ENCODE results near the gene PLA2G4C. TPM values are rescaled to one million over a fixed set of nuclear protein-coding genes. Genes with fewer than 3 reads are reported as not detected.

The PLA2G4C gene
- total RNA-seq, 2 experiments from 2014 or later = 4.3 to 5.3 TPM

DNA sequence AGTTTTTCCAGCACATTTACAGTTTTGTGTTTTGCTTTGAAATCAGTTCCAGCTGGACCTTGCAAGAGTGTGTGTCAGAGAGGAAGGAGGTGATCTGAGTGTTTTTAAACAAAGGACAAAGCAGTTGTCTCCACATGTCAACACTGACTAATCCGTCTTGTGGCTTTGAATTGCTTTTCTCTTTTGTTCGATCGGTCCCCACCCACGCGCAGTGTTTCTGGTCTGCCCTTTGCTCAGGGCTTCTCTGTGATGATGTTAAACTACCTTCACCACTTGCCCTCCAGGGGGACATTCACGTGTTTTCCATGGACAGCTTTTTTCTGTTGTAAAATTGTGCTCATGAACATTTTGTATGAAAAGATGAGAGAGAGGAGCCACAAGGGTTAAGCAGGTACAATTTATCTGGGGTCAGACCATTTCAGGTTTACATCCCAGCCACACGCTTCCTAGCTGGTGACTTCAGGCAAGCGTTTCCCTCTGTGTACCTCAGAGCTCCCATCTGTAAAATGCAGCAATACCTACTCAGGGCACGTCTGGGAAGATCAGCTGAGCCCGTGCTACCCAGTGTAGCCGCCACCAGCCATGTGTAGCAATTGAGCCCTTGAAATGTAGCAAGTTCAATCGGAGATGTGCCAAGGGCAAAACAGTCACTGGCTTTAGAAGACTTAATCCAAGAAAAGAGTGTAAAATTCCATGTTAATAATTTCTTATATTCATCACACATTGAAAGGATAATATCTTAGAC is 13.5 kb upstream of the PLA2G4C start:
- POLR2A ChIA-PET = no interaction called here
- no peak for DNase-seq
- Mint-ChIP-seq H3K4me3 (no peak overlapping the region), H3K9me3 (no peaks in the 10 kb centered on the region), H3K27ac (no peak overlapping the region), H3K4me1 (peaks cover 14% of the 10 kb centered on the region), H3K36me3 (ENCODE audit: low read depth) (peaks cover 56% of the 10 kb centered on the region), H3K27me3 (no peaks in the 10 kb centered on the region)
- CTCF ChIA-PET = no interaction called here

DNA sequence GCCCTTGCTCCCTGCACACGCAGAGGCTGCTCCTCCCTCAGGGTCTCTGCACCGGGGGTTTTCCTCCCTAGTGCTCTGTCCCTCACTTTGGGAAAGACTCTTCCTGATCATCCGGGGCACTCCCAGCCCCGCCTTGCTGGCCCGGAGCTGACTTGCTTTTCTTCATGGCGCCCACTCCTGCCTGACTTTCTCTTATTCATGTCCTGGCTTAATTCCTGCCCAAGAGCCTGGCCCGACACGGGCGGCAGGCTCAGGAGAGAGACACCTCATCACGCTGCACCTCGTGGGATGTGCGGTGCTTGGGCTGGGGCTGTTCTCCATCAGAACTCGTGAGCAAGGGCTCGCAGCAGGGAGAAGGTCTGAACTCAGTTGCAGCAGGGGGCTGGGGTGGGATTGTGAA is 11.8 kb upstream of the PLA2G4C start:
- no peaks in the 10 kb centered on the region for H3K27me3 Mint-ChIP-seq
- H3K4me1 Mint-ChIP-seq = peaks cover 23% of the 10 kb centered on the region
- ChIA-PET CTCF (interaction anchor here (1.4 kb wide), 1 partner anchor 12 kb away, joined by 7 read pairs; the partner anchor contains the start of gene PLA2G4C), POLR2A (no interaction called here)
- peak overlapping the region; percentile 71 for H3K27ac Mint-ChIP-seq
- H3K36me3 Mint-ChIP-seq (ENCODE audit: low read depth) = peaks cover 51% of the 10 kb centered on the region
- DNase-seq = no peak
- H3K9me3 Mint-ChIP-seq = no peaks in the 10 kb centered on the region
- no peak overlapping the region for H3K4me3 Mint-ChIP-seq

DNA sequence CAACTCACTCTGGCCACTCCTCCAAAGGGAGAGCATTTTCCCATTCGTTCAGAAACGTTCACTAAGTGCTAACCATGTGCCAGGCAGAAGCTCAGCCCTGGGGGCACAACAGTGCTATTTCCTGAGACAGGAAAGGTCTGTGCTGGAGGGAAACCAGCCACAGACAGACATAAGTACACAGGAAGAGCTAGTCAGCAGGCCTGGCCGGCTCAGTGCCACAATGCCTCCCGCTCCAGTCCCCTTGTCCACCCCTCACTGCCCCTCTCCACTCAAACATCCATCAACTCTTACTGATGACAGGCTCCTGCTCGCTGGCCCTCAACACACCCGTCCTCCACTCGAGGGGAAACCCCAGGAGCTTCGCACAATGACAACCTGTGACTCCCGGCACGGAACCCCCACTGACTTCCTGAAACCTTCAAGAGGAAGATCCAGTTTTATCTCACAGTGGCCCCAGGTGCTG is 11.3 kb upstream of the PLA2G4C start:
- ChIA-PET POLR2A (no interaction called here), CTCF (no interaction called here)

DNA sequence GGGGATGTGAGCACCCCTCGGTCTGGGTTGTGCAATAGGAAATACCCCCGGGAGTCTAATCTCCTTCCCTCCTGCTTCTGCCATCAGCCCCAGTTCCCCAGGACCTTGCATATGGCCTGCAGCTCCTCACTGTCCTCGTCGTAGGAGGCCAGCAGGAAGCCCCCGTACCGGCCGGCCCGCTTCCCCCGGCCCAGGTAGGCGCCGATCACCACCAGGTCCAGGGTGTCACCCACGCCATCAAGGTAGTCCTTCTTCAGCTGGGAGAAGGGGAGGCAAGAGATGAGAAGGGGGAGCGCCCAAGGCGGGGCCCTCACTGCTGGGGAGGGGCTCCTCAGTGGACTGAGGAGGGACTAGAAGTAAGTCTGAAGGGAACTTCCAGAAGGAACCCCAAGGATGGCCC is 10.4 kb upstream of the PLA2G4C start:
- no peak for DNase-seq
- Mint-ChIP-seq H3K27me3 (no peaks in the 10 kb centered on the region), H3K9me3 (no peaks in the 10 kb centered on the region), H3K27ac (no peak overlapping the region), H3K4me1 (peaks cover 24% of the 10 kb centered on the region), H3K4me3 (no peak overlapping the region), H3K36me3 (ENCODE audit: low read depth) (peaks cover 47% of the 10 kb centered on the region)
- CTCF ChIA-PET = interaction anchor here (0.7 to 1.3 kb wide), 3 partner anchors 8 to 27 kb away, joined by 3 to 4 read pairs (median 3); partner anchors contain the start of gene PLA2G4C
- POLR2A ChIA-PET = no interaction called here

More for the DNA sequence above, 11.3 kb upstream of the PLA2G4C start:
- Mint-ChIP-seq H3K9me3 (no peaks in the 10 kb centered on the region), H3K4me1 (peaks cover 24% of the 10 kb centered on the region), H3K36me3 (ENCODE audit: low read depth) (peaks cover 50% of the 10 kb centered on the region), H3K27ac (peak overlapping the region; percentile 71), H3K4me3 (no peak overlapping the region), H3K27me3 (no peaks in the 10 kb centered on the region)
- no peak for DNase-seq

DNA sequence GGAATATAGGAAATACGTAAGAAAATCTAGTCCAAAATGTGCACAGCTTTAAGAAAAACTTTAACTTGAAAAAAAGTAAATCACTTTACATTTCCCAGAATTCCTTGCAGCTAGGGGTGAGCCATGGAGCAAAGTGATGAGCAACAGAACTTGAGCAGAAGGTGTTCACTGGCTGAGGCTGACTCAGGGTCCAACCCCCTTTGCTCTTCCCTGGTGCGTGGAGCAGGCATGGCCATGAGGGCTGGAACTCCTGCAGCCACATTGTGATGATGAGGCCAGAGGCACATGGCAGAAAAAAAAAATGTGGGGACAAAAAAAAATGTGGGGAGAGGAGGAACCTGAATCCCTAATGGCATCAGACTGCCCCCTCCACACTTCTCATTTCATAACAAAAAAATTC is 9.9 kb upstream of the PLA2G4C start:
- Mint-ChIP-seq H3K4me3 (no peak overlapping the region), H3K9me3 (no peaks in the 10 kb centered on the region), H3K27me3 (no peaks in the 10 kb centered on the region), H3K27ac (no peak overlapping the region), H3K36me3 (ENCODE audit: low read depth) (peaks cover 48% of the 10 kb centered on the region), H3K4me1 (peaks cover 24% of the 10 kb centered on the region)
- POLR2A ChIA-PET = no interaction called here
- CTCF ChIA-PET = interaction anchor here (0.7 to 3.0 kb wide), 4 partner anchors 8 to 27 kb away, joined by 3 to 13 read pairs (median 4); partner anchors contain the start of gene PLA2G4C
- no peak for DNase-seq

DNA sequence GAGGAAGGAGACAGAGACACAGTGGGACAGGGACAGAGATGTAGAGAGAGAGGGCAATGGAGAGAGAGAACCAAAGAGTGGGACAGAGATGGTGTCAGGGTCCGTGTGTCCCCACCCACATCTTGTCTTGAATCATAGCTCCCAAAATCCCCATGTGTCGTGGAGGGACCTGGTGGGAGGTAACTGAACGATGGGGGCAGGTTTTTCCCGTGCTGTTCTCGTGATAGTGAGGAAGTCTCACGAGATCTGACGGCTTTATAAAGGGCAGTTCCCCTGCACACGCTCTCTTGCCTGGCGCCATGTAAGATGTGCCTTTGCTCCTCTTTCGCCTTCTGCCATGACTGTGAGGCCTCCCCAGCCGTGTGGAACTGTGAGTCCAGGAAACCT is 7.5 kb upstream of the PLA2G4C start:
- no peak overlapping the region for H3K4me3 Mint-ChIP-seq
- peak overlapping the region; percentile 92 for H3K27ac Mint-ChIP-seq
- DNase-seq = no peak
- ChIA-PET CTCF (interaction anchor here (3.0 kb wide), 1 partner anchor 10 kb away, joined by 13 read pairs; no protein-coding TSS in a partner anchor), POLR2A (no interaction called here)
- peaks cover 39% of the 10 kb centered on the region for H3K36me3 Mint-ChIP-seq (ENCODE audit: low read depth)
- peaks cover 22% of the 10 kb centered on the region for H3K4me1 Mint-ChIP-seq
- no peaks in the 10 kb centered on the region for H3K9me3 Mint-ChIP-seq
- H3K27me3 Mint-ChIP-seq = no peaks in the 10 kb centered on the region

DNA sequence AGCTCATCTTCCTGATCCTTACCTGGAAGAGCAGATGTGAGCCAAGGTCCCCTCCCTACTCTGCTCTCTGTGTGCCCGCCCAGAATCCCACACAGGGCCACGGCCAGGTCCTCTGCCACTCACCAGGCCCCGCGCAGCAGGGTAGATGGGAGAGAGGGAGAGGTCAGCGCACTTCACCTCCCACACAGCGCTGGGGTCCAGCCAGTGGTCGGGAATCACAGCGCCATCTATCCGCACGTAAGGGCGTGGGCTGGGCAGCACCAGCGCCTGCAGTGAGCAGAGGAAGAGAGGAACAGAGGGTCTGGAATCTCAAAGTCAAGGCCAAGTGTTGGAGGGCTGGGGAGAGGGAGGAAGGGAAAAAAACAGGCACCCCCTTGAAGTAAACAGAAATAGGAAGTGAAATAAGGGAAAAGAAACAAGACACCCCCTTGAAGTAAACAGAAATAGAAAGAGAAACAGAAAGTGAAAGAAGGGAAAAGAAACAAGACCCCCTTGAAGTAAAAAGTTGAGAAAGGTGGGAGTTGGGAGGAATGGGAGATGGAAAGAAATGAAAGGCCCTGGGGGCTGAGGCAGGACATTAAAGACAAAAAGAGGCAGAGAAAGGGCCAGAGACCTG is 7.0 kb upstream of the PLA2G4C start:
- Mint-ChIP-seq H3K36me3 (ENCODE audit: low read depth) (peaks cover 36% of the 10 kb centered on the region), H3K9me3 (no peaks in the 10 kb centered on the region), H3K4me3 (no peak overlapping the region), H3K27me3 (no peaks in the 10 kb centered on the region), H3K4me1 (peaks cover 23% of the 10 kb centered on the region), H3K27ac (peak overlapping the region; percentile 92)
- ChIA-PET CTCF (interaction anchor here (1.1 to 3.0 kb wide), 2 partner anchors 9 kb away, joined by 3 to 13 read pairs; no protein-coding TSS in a partner anchor), POLR2A (no interaction called here)
- DNase-seq = no peak

DNA sequence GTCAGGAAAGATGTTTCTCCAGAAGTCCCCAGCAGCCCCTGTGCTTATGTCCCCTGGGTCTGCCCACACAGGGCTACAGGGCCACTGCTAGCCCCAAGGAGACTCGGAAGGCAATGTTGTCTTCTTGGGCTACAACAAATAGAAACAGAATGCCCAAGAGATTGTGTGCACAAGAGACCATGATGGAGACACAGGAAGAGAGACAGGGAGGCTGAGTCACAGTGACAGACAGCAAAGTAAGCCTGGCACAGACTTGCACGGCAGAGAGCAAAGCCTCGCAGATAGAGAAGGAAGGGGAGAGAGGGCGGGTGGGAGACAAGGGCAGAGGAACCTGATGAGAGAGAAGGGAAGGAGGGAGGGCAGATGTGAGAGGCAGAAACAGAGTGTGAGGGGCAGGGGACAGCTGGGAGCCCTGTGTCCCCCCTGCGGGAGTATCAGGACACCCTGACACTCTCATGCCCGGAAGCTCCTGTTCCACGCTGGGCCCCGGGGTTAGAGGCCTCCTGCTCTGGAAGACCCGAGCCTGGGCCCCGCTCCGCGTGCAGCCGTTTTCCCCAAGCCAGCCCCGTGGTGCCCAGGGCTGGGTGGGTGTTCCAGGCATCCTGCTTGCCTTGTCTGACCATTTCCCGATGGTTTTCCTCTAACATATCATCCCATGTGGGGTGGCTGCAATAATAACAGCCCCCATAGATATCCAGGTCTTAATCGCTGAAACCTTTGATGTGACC is 2.7 kb upstream of the PLA2G4C start:
- Mint-ChIP-seq H3K27me3 (no peaks in the 10 kb centered on the region), H3K9me3 (no peaks in the 10 kb centered on the region), H3K4me1 (peaks cover 27% of the 10 kb centered on the region), H3K36me3 (ENCODE audit: low read depth) (peaks cover 20% of the 10 kb centered on the region), H3K27ac (no peak overlapping the region), H3K4me3 (no peak overlapping the region)
- no peak for DNase-seq
- ChIA-PET CTCF (no interaction called here), POLR2A (no interaction called here)

DNA sequence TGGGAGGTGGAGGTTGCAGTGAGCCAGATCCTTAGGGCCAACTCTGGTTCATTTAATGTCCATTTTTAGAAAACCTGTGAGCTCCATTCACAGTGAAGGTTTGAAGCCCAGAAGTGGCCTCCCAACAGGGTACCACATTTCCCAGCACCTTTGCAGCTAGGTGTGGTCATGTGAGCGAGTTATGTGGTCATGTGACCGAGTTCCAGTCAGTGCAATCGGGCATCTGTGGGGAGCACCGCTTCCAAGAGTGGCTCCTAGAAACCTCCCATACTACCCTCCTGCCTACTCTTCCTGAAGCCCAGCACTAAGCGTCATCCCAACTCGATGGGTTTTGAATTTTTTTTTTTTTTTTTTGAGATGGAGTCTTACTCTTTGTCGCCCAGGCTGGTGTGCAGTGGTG is 663 bp upstream of the PLA2G4C start:
- Mint-ChIP-seq H3K27me3 (no peaks in the 10 kb centered on the region), H3K36me3 (ENCODE audit: low read depth) (peaks cover 8% of the 10 kb centered on the region), H3K9me3 (no peaks in the 10 kb centered on the region), H3K27ac (no peak overlapping the region), H3K4me1 (peaks cover 27% of the 10 kb centered on the region), H3K4me3 (peak overlapping the region; percentile 75)
- DNase-seq = no peak
- ChIA-PET CTCF (interaction anchor here (0.6 to 1.4 kb wide), 4 partner anchors 9 to 470 kb away, joined by 3 to 7 read pairs (median 3); no protein-coding TSS in a partner anchor), POLR2A (no interaction called here)

DNA sequence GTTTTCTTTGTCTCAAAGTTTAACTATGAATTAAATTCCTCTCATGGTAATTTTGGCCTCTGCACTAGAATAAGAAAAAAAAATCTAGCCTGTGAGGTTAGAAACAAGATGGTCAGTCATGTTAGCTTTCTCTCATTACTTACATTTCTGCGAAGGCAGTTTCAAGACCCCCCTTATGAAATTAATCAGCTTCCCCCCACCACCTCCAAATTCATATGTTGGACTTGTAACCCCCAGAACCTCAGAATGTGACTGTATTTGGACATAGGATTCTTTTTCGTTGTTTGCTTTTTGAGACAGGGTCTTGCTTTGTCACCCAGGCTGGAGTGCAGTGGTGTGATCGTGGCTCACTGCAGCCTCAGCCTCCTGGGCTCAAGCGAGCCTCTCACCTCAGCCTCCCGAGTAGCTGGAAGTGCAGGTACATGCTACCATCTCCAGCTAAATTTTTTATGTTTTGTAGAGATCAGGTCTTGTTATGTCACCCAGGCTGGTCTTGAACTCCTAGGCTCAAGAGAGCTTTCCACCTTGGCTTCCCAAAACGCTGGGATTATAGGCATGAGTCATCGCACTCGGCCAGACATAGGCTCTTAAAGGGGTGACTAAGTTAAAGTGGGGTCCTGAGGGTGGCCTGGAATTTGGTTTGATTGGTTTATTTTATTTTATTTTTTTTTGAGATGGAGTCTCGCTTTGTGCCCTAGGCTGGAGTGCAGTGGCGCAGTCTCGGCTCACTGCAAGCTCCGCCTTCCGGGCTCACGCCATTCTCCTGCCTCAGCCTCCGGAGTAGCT is 1.4 kb downstream of the PLA2G4C start:
- no peaks in the 10 kb centered on the region for H3K9me3 Mint-ChIP-seq
- H3K36me3 Mint-ChIP-seq (ENCODE audit: low read depth) = peaks cover under 1% of the 10 kb centered on the region
- no peak for DNase-seq
- H3K4me1 Mint-ChIP-seq = peaks cover 27% of the 10 kb centered on the region
- ChIA-PET CTCF (interaction anchor here (1.0 to 3.1 kb wide), 3 partner anchors 10 to 182 kb away, joined by 3 to 13 read pairs (median 3); no protein-coding TSS in a partner anchor), POLR2A (no interaction called here)
- H3K27ac Mint-ChIP-seq = no peak overlapping the region
- no peaks in the 10 kb centered on the region for H3K27me3 Mint-ChIP-seq
- peak overlapping the region; percentile 75 for H3K4me3 Mint-ChIP-seq

DNA sequence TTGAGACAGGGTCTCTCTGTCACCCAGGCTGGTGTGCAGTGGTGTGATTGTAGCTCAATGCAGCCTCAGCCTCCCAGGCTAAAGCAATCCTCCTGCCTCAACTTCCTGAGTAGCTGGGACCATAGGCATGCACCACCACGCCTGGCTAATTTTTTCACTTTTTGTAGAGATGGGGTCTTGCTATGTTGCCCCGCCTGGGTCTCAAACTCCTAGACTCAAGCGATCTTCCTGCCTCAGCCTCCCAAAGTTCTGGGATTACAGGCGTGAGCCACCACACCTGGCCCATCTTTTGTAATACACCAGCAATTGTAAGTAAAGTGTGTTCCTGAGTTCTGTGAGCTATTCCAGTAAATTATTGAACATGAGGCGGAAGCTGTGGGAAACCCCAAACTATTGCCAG is 6.7 kb downstream of the PLA2G4C start:
- H3K27me3 Mint-ChIP-seq = no peaks in the 10 kb centered on the region

More for the DNA sequence above, 6.7 kb downstream of the PLA2G4C start:
- CTCF ChIA-PET = no interaction called here
- no peaks in the 10 kb centered on the region for H3K9me3 Mint-ChIP-seq
- H3K36me3 Mint-ChIP-seq (ENCODE audit: low read depth) = no peaks in the 10 kb centered on the region
- H3K4me1 Mint-ChIP-seq = peaks cover 10% of the 10 kb centered on the region
- H3K4me3 Mint-ChIP-seq = no peak overlapping the region
- no peak overlapping the region for H3K27ac Mint-ChIP-seq
- no peak for DNase-seq
- POLR2A ChIA-PET = no interaction called here
